GM12892 (cell line): ENCODE results near the gene LEKR1.
"Not testable (repeated sequence)": the region's sequence is repeated elsewhere in the genome, so short reads cannot be mapped to it uniquely, and the experiment has no call there.

ENCODE experiments used
- DNase-seq: peaks from one replicate; pipeline ENCODE4 v3.0.0; 2011; ENCODE audit not compliant: insufficient read length
- FAIRE-seq: peaks from 2 replicates; lab custom pipeline; 2011; peaks lifted over from hg19 to GRCh38; lab: Jason Lieb, UNC
- POLR2A ChIP-seq: IDR thresholded peaks from 2 replicates; pipeline ENCODE4 v1.6.1; 2011; ENCODE audit warnings: low read depth, low read length, control low read depth
- POLR2AphosphoS5 ChIP-seq: IDR thresholded peaks from 2 replicates; pipeline ENCODE4 v1.6.1; 2011; ENCODE audit warnings: low read depth, low read length, control low read depth
- TAF1 ChIP-seq: IDR thresholded peaks from 2 replicates; pipeline ENCODE4 v1.6.1; 2011; ENCODE audit warnings: low read depth, mild to moderate bottlenecking, control low read depth, low read length, borderline replicate concordance

LEKR1 gene

DNA sequence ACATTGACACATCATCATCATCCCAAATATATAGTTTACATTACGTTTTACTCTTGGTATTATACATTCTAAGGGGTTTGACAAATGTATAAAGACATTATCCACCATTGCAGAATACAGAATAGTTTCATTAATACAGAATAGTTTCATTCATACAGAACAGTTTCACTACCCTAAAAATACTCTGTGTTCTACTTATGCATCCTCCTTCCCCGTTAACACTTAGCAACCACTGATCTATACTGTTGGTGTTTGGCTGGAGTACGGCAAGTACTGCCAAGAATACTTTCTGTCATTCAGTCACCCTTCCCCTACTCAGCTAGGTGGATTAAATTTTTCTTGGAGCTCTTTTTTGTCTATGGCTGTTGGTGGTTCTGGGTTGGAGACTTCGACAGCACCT lies 33.4 kb downstream of the LEKR1 start:
- FAIRE-seq (peak; percentile 64), DNase-seq (no peak)
- TF ChIP-seq POLR2A (no peak), POLR2AphosphoS5 (no peak), TAF1 (no peak)

- FAIRE-seq = no peak
- no peak for DNase-seq
Measured at GRCh38 chr3:156860873-156861272, 34.7 kb downstream of the LEKR1 start.

GRCh38 chr3:156862338-156862737 lies 36.2 kb downstream of the LEKR1 start:
- DNase-seq = no peak

More at GRCh38 chr3:156860873-156861272, 34.7 kb downstream of the LEKR1 start:
- no peak for TF ChIP-seq TAF1
- no peak for TF ChIP-seq POLR2AphosphoS5
- TF ChIP-seq POLR2A = no peak

GRCh38 chr3:156865732-156866131 lies 39.6 kb downstream of the LEKR1 start:
- DNase-seq (no peak), FAIRE-seq (no peak)
- TF ChIP-seq TAF1 (no peak), POLR2A (no peak), POLR2AphosphoS5 (no peak)

More at GRCh38 chr3:156862338-156862737, 36.2 kb downstream of the LEKR1 start:
- FAIRE-seq = no peak
- TF ChIP-seq POLR2AphosphoS5 = no peak
- TF ChIP-seq TAF1 = no peak
- TF ChIP-seq POLR2A = no peak

GRCh38 chr3:156867174-156867573 lies 41.0 kb downstream of the LEKR1 start:
- no peak for FAIRE-seq
- TF ChIP-seq POLR2AphosphoS5 = no peak
- DNase-seq = no peak

GRCh38 chr3:156867920-156868319 lies 41.8 kb downstream of the LEKR1 start:
- TF ChIP-seq POLR2A (no peak), TAF1 (no peak), POLR2AphosphoS5 (no peak)
- FAIRE-seq (no peak), DNase-seq (no peak)

- DNase-seq (no peak), FAIRE-seq (no peak)
- no peak for TF ChIP-seq TAF1
- TF ChIP-seq POLR2AphosphoS5 = no peak
- no peak for TF ChIP-seq POLR2A
Measured at GRCh38 chr3:156873906-156874305, 47.8 kb downstream of the LEKR1 start.

GRCh38 chr3:156879491-156879890 lies 53.3 kb downstream of the LEKR1 start:
- not testable (repeated sequence) for DNase-seq, FAIRE-seq

- FAIRE-seq (no peak), DNase-seq (no peak)
- TF ChIP-seq TAF1 = no peak
- no peak for TF ChIP-seq POLR2AphosphoS5
- no peak for TF ChIP-seq POLR2A
Measured at GRCh38 chr3:156885761-156886160, 59.6 kb downstream of the LEKR1 start.

DNA sequence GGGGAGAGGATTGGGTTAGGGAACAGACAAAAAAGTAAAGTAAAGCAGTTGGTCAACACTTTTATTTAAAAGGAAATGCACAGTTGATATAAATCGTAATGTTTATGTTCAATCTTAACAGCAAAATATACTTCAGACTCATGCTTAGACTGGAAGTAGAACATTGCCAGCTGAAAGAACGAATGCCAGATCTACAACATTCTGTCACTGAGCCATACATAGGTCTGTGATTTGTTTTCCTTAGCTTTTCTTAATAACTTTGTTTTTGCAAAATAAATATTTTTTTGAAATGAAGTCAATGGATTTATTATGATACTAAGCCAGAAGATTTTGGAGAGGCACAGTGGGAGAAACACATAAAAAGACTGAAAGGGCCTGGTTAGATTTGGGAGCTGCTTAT lies 62.0 kb downstream of the LEKR1 start:
- FAIRE-seq (no peak), DNase-seq (no peak)
- no peak for TF ChIP-seq POLR2A
- no peak for TF ChIP-seq TAF1
- no peak for TF ChIP-seq POLR2AphosphoS5

GRCh38 chr3:156888576-156888975 lies 62.4 kb downstream of the LEKR1 start:
- TF ChIP-seq TAF1 = no peak
- TF ChIP-seq POLR2AphosphoS5 = no peak
- no peak for TF ChIP-seq POLR2A
- FAIRE-seq (no peak), DNase-seq (no peak)

- no peak for FAIRE-seq
- DNase-seq = no peak
- TF ChIP-seq POLR2AphosphoS5 = no peak
- no peak for TF ChIP-seq TAF1
- TF ChIP-seq POLR2A = no peak
Measured at GRCh38 chr3:156892701-156893100, 66.5 kb downstream of the LEKR1 start.

DNA sequence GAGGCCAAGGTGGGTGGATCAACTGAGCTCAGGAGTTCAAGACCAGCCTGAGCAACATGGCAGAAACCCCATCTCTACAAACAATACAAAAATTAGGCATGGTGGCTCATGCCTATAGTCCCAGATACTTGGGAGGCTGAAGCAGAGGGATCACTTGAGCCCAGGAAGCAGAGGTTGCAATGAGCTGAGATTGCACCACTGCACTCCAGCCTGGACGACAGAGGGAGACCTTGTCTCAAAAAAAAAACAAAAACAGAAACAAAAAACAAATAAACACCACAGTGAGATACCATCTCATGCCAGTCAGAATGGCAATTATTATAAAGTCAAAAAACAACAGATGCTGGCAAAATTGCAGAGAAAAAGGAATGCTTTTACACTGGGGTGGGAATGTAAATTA lies 69.2 kb downstream of the LEKR1 start:
- not testable (repeated sequence) for FAIRE-seq, DNase-seq

- FAIRE-seq, DNase-seq: not testable (repeated sequence)
Measured at GRCh38 chr3:156897851-156898250, 71.7 kb downstream of the LEKR1 start.
